Superior temporal gyrus (tissue), 1 donor: ENCODE results near the gene PRR14L.
"Not testable (repeated sequence)": the region's sequence is repeated elsewhere in the genome, so short reads cannot be mapped to it uniquely, and the experiment has no call there.

ENCODE experiments used
- DNase-seq: peaks from one replicate; pipeline ENCODE4 v3.0.0-alpha.2; 2016; ENCODE audit errors: extremely low spot score

Gene PRR14L

GRCh38 chr22:31749636-31750364 is at the start of gene PRR14L:
Gene PRR14L (minus strand): TSS chr22:31750132. CDS start chr22:31738860, 11,272 bp downstream.
- DNase-seq: peak; percentile 98

- not testable (repeated sequence) for DNase-seq
These were observed 49.4 kb upstream of the PRR14L start for GRCh38 chr22:31799358-31799757.

GRCh38 chr22:31790240-31790639 is 40.3 kb upstream of the PRR14L start:
- DNase-seq: no peak

DNA sequence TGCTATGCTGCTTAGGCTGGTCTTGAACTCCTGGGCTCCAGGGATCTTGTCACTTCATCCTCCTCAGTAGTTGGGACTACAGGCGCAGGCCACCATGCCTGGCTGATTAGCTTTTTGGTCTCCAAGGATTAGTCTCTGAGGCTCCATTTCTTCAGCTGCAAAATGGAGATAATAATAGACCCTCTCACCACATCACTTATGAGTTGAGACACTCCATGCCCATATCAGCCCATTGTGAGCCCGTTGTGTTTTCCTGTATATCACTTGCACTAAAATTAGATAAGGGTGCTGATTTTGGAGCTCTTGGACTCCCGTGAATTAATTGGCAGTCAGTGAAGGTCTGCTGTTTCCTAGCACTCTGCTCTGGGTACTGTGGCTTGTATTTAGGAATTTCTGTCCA is 39.9 kb upstream of the PRR14L start:
- no peak for DNase-seq

DNA sequence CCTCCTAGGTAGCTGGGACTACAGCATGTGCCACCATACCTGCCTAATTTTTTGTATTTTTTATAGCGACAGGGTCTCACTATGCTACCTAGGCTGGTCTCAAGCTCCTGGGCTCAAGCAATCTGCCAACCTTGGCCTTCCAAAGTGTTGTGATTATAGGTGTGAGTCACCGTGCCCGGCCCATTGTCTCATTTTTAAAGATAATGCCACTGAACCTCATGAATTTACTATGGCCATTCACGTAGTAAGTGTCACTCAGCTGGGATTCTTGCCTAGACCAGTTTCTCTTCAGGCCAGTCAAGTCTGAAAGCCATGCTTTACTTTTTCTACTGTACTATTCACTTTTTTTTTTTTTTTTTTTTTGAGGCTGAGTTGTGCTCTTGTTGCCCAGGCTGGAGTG is 26.3 kb upstream of the PRR14L start:
- DNase-seq: no peak

DNA sequence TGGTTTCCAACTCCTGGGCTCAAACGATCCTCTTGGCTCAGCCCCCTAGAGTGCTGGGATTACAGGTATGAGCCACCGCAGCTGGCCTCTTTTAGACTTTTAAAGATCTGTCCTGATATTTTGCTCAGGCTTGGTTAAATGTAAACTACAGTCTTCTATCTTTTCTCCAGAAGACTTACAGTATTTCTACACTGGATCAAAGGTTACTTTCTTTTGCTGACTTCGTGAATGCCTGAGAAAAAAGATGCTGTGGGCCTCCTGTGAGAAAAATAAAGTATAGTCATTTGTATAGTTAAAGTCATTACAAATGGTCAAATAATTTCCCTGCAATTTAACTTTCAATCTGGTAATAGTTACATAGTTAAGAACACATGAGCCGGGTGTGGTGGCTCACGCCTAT is 23.5 kb upstream of the PRR14L start:
- DNase-seq: no peak

- DNase-seq: no peak
These were observed 18.6 kb upstream of the PRR14L start for GRCh38 chr22:31768422-31769059.

DNA sequence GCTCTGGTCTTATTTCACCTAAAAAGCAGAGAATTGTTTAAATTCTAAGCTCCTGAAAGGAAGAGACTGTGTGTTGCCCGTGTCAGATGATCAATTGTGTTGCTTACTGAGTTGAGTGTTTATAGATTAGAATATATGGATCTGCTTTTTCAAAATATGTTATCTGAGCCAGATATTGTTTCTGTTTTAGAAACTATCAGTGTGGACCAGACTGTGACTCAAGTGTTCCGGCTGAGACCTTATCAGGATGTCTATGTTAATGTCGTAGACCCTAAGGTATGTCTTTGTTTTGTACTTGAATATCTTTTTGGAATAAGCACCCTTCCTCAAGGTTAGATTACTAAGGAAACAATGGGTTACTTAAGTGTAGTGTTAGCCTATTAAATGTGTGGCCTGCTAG is 14.9 kb upstream of the PRR14L start:
- DNase-seq: no peak

DNA sequence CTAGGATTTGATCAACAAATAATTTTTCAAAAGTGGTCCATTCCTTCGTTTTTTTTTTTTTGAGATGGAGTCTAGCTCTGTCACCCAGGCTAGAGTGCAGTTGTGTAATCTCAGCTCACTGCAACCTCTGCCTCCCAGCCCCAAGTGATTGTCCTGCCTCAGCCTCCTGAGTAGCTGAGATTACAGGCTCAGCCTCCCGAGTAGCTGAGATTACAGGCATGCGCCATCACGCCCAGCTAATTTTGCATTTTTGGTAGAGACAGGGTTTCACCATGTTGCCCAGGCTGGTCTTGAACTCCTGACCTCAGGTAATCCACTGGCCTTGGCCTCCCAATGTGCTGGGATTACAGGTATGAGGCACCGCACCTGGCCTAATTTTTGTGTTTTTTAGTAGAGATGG is 8.9 kb upstream of the PRR14L start:
- not testable (repeated sequence) for DNase-seq

DNA sequence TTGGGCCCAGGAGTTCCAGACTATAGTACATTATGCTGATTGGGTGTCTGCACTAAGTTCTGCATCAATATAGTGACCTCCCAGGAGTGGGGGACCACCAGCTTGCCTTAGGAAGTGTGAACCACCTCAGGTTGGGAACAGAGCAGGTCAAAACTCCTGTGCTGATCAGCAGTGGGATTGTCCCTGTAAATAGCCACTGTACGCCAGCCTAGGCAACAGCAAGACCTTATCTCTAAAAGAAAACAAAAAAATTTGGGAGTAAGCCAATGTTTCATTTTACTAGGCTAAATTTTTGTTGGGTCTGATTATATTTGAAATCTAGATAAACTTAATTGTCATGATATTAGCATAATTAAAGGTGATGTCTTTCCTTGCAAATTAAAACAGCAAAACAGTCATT is 7.3 kb upstream of the PRR14L start:
- no peak for DNase-seq

DNA sequence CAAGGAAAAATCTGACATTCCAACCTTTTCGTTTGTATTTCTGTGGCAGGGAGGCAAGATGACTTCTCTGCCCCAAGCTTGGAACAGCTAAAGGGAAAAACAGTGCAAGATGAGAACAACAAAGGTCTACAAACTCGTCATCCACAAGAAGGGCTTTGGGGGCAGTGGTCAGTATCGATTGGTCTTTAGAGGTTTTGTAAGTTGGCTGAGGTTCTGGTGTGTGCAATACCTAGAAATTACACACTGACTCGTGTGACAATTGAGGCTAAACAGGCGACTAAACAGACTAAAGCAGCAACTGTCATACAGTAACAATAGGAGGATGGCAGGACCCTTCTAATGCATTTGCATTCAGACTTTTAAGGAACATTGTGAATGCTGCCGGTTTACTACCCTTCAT is 4.9 kb upstream of the PRR14L start:
- no peak for DNase-seq

DNA sequence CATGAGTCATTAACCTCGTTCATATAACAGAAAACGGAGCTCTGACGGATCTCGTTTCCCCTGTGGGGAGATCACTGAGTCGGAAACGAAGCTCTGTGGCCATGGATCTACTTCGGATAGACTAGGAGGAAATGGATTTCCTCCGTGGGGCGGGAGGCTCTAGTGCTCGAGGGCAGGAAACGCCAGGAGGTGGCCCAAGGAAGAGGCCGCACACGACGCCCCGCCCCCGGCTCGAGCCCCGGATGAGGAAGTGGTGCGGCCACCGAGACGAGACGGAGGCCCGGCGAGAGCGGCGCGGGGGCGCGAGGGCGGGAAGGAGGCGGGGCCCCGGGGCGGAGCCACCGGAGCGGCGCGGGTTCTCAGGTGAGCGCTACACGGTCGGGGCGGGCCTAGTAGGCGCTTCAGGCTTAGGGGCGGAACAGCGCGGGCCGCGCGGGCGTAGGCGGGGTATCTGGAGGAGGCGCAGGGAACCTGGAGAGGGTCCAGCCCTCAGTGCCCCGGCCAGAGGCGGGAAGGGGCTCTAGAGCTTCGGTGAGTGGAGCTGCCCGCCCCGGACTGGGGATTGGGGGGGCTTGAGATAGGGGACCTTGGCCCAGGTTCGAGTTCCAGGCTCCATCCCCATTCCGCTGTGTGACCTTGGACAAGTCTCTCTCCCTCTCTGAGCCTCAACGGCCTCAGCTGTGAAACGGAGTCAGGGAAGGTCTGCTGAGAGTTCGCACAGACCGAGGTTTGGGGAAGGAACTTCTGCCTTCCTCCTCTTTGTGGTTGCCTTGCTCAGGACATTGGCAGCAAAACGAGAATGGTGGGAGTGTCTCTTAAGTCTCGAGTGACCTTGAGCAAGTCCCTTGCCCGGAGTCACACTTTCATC is 3.9 kb upstream of the PRR14L start, which contains the start of gene DEPDC5:
Gene DEPDC5 (plus strand): TSS at position 386 of the 868 bp plus-strand sequence. CDS start 903 bp downstream, outside the sequence.
- peak; percentile 94 for DNase-seq

DNA sequence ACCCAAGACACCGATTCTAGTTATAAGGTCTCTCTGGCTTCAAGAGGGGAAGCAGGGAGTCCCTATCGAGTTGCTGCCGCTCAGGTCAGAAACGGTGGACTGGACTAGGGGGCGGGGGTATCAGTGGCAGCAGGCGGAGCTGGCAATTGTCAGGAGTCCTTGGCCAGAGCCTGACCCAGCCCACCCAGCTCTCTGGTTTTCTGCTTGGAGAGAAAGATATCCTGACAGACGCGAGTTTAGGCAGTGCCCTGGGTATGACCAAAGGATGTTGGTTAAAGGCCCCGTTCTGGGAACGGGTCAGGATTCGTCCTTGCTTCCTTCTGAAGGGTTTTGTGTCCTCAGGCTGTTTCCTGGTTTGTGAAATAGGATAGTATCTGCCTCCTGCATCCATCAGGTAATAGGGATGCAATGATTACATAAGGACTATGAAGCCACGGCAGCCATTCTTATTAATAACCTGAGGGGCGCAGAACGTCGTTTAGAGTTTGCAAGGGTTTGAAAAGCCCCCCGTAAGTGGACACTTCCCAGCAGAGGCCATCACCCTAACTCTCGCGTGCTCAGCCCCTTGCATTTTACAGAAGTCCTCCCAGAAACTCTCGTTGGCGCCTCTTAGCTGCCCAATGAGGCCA is 3.2 kb upstream of the PRR14L start:
- DNase-seq: no peak

GRCh38 chr22:31752096-31752847 is 2.3 kb upstream of the PRR14L start:
- DNase-seq: no peak

DNA sequence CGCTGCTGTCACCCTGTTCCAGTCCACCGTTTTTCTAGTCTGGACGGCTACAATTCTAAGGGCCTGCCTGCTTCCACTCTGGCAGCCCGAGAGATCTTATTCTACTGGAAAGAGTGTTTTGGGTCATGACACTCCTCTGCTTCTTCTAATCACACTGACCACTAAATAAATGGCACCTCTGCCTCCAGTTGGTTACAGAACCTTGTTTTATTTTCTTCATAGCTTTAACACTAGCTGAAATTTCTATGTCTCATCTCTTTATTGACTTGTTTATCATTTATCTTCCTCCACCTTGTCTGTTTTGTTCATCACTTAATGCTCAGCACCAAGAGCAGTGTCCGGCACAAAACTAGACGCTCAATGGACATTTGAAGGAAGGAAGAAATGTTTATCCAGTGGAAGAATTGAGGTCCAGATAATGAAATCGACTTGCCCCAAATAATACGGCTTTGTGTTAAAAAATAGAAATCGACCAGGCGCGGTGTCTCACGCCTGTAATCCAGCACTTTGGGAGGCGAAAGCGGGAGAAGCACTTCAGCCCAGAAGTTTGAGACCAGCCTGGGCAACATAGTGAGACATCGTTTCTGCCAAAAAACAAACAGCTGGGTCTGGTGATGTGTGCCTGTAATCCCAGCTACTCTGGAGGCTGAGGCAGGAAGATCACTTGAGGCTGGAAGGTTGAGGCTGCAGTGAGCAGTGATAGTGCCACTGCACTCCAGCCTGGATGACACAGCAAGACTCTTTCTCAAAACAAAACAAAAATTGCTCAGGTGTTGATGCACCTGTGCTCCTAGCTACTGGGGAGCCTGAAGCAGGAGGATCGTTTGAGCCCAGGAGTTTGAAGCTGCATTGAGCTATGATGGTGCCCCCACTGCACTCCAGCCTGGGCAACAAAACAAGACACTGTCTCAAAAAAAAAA is 693 bp upstream of the PRR14L start:
- DNase-seq: no peak

- DNase-seq: no peak
These were observed 1.4 kb downstream of the PRR14L start for GRCh38 chr22:31748490-31748889.

GRCh38 chr22:31747441-31747840 is 2.5 kb downstream of the PRR14L start:
- no peak for DNase-seq

DNA sequence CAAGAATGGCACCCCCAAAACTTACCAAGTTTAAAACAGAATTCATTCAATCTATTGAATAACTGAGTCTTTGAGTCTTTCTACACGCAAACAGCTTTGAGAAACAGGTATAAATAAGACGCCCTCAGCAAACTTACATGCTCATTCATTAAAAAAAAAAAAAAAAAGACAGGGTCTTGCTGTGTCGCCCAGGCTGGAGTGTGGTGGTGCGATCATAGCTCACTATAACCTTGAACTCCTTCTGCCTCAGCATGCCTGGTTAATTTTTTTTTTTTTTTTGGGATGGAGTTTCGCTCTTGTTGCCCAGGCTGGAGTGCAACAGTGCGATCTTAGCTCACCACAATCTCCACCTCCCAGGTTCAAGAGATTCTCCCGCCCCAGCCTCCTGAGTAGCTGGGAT is 6.1 kb downstream of the PRR14L start:
- DNase-seq: no peak

DNA sequence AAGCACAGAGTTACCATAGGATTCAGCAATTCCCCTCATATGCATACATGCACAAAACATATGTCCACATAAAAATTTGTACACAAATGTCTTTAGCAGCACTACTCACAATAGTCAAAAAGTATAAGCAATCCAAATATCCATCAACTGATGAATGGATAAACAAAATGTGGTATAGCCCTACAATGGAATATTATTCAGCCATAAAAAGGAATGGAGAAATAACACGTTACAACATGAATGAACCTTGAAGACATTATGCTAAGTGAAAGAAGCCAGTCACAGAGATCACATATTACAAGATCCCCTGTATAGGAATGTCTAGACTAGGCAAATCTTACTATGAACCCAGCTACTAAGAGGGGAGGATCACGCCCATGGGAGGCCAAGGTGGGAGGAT is 7.2 kb downstream of the PRR14L start:
- no peak for DNase-seq

GRCh38 chr22:31742115-31742514 is 7.8 kb downstream of the PRR14L start:
- DNase-seq: no peak
